KMS-11 (cell line): ENCODE measurements around the gene HK1.

ENCODE experiments used
- H2AFZ ChIP-seq: fragments of 200-600 bp; sonication (generic); 2 replicates; pipeline ENCODE4 v1.6.1; 2016; ENCODE audit warnings: antibody characterized with exemption, mixed run types, low read depth
- H3K27ac ChIP-seq: fragments of 200-600 bp; sonication (generic); 2 replicates; pipeline ENCODE4 v1.6.1; 2016; ENCODE audit warnings: mild to moderate bottlenecking, mixed run types
- H3K27me3 ChIP-seq: fragments of 200-600 bp; sonication (generic); 2 replicates; pipeline ENCODE4 v1.6.1; 2017; ENCODE audit warnings: mild to moderate bottlenecking, low read depth, mixed run types, moderate library complexity; ENCODE audit not compliant: insufficient read depth
- H3K36me3 ChIP-seq: fragments of 200-600 bp; sonication (generic); 2 replicates; pipeline ENCODE4 v1.6.1; 2017; ENCODE audit warnings: mild to moderate bottlenecking, mixed run types; ENCODE audit not compliant: insufficient read depth
- H3K4me1 ChIP-seq: fragments of 200-600 bp; sonication (generic); 2 replicates; pipeline ENCODE4 v1.6.1; 2016; ENCODE audit warnings: mild to moderate bottlenecking, low read depth, mixed run types; ENCODE audit not compliant: poor library complexity, severe bottlenecking
- H3K4me2 ChIP-seq: fragments of 200-600 bp; sonication (generic); 2 replicates; pipeline ENCODE4 v1.7.0; 2016; ENCODE audit warnings: mild to moderate bottlenecking, mixed run types
- H3K4me3 ChIP-seq: fragments of 200-600 bp; sonication (generic); IDR thresholded peaks from 2 replicates; pipeline ENCODE4 v1.6.1; 2017; ENCODE audit warnings: low read depth, low read length, mixed read lengths; ENCODE audit not compliant: insufficient read depth
- H3K79me2 ChIP-seq: fragments of 200-600 bp; sonication (generic); 2 replicates; pipeline ENCODE4 v1.6.1; 2016; ENCODE audit warnings: low read depth, mixed run types; ENCODE audit not compliant: insufficient read depth
- H3K9ac ChIP-seq: fragments of 200-600 bp; sonication (generic); 2 replicates; pipeline ENCODE4 v1.6.1; 2016; ENCODE audit warnings: mild to moderate bottlenecking, mixed run types
- H4K20me1 ChIP-seq: fragments of 200-600 bp; sonication (generic); 2 replicates; pipeline ENCODE4 v1.6.1; 2016; ENCODE audit warnings: mild to moderate bottlenecking, mixed run types; ENCODE audit not compliant: insufficient read depth
- CTCF ChIP-seq: fragments of 200-600 bp; sonication (generic); conservative IDR thresholded peaks from 2 replicates; pipeline ENCODE4 v1.6.1; 2017; ENCODE audit warnings: low read depth, mild to moderate bottlenecking, antibody characterized with exemption, low read length, moderate library complexity, mixed read lengths

HK1 gene

GRCh38 chr10:69363666-69364065 is 85.4 kb downstream of the HK1 start:
- Histone ChIP-seq H4K20me1 (no peaks in the 10 kb centered on the region), H3K9ac (no peak overlapping the region), H3K36me3 (no peaks in the 10 kb centered on the region), H3K27me3 (no peaks in the 10 kb centered on the region), H3K79me2 (no peaks in the 10 kb centered on the region), H3K4me1 (no peaks in the 10 kb centered on the region), H3K4me2 (no peak overlapping the region), H3K4me3 (no peak overlapping the region), H3K27ac (no peak overlapping the region), H2AFZ (no peak overlapping the region)
- TF ChIP-seq CTCF: no peak

GRCh38 chr10:69364232-69364940 is 86.1 kb downstream of the HK1 start:
- H2AFZ ChIP-seq: no peak overlapping the region
- H3K27ac ChIP-seq: no peak overlapping the region
- no peak overlapping the region for H3K9ac ChIP-seq
- H4K20me1 ChIP-seq: no peaks in the 10 kb centered on the region
- H3K36me3 ChIP-seq: no peaks in the 10 kb centered on the region
- H3K4me2 ChIP-seq: no peak overlapping the region
- no peak for TF ChIP-seq CTCF
- no peak overlapping the region for H3K4me3 ChIP-seq
- H3K79me2 ChIP-seq: no peaks in the 10 kb centered on the region
- no peaks in the 10 kb centered on the region for H3K4me1 ChIP-seq
- H3K27me3 ChIP-seq: no peaks in the 10 kb centered on the region

- Histone ChIP-seq H3K4me1 (no peaks in the 10 kb centered on the region), H2AFZ (no peak overlapping the region), H3K36me3 (no peaks in the 10 kb centered on the region), H3K4me3 (no peak overlapping the region), H3K9ac (no peak overlapping the region), H3K79me2 (no peaks in the 10 kb centered on the region), H3K4me2 (no peak overlapping the region), H3K27me3 (no peaks in the 10 kb centered on the region), H4K20me1 (no peaks in the 10 kb centered on the region), H3K27ac (no peak overlapping the region)
- no peak for TF ChIP-seq CTCF
Observed at GRCh38 chr10:69366738-69367137, 88.4 kb downstream of the HK1 start.

GRCh38 chr10:69367469-69367868 is 89.2 kb downstream of the HK1 start:
- no peak for TF ChIP-seq CTCF
- Histone ChIP-seq H3K4me1 (no peaks in the 10 kb centered on the region), H4K20me1 (no peaks in the 10 kb centered on the region), H3K4me3 (no peak overlapping the region), H3K36me3 (no peaks in the 10 kb centered on the region), H3K4me2 (no peak overlapping the region), H3K9ac (no peak overlapping the region), H3K79me2 (no peaks in the 10 kb centered on the region), H3K27ac (no peak overlapping the region), H2AFZ (no peak overlapping the region), H3K27me3 (no peaks in the 10 kb centered on the region)
